H9 (cell line): ENCODE results near the gene DHX38. TPM values are rescaled to one million over a fixed set of nuclear protein-coding genes. Genes with fewer than 3 reads are reported as not detected.

ENCODE experiments used
- DNase-seq: peaks from one replicate; pipeline ENCODE4 v3.0.0-alpha.2; 2017
- H2AFZ ChIP-seq: one replicate; pipeline ENCODE4 v1.6.1; 2013; ENCODE audit warnings: mild to moderate bottlenecking, low read length, control low read depth, moderate library complexity
- H2AK5ac ChIP-seq: 2 replicates; pipeline ENCODE4 v1.6.1; 2013; ENCODE audit warnings: low read length, control low read depth, mixed read lengths; ENCODE audit not compliant: insufficient read length
- H2BK120ac ChIP-seq: one replicate; pipeline ENCODE4 v1.6.1; 2013; ENCODE audit warnings: low read depth, mild to moderate bottlenecking, low read length, control low read depth, inconsistent platforms; ENCODE audit not compliant: poor library complexity, severe bottlenecking
- H2BK12ac ChIP-seq: 2 replicates; pipeline ENCODE4 v1.6.1; 2013; ENCODE audit warnings: low read length, control low read depth, mixed read lengths, low read depth; ENCODE audit not compliant: insufficient read length
- H2BK15ac ChIP-seq: 2 replicates; pipeline ENCODE4 v1.6.1; 2013; ENCODE audit warnings: low read depth, low read length, control low read depth
- H2BK20ac ChIP-seq: one replicate; pipeline ENCODE4 v1.6.1; 2013; ENCODE audit warnings: low read depth, mild to moderate bottlenecking, low read length, control low read depth, inconsistent platforms; ENCODE audit not compliant: poor library complexity, severe bottlenecking
- H2BK5ac ChIP-seq: 2 replicates; pipeline ENCODE4 v1.6.1; 2013; ENCODE audit warnings: low read length, control low read depth, mixed read lengths; ENCODE audit not compliant: insufficient read length
- H3K14ac ChIP-seq: 2 replicates; pipeline ENCODE4 v1.6.1; 2013; ENCODE audit warnings: low read length, control low read depth; ENCODE audit not compliant: insufficient read depth
- H3K18ac ChIP-seq: 2 replicates; pipeline ENCODE4 v1.6.1; 2013; ENCODE audit warnings: low read depth, mild to moderate bottlenecking, mixed read lengths, low read length, control low read depth; ENCODE audit not compliant: insufficient read length
- H3K23ac ChIP-seq: 2 replicates; pipeline ENCODE4 v1.6.1; 2013; ENCODE audit warnings: low read length, control low read depth, mixed read lengths, low read depth; ENCODE audit not compliant: insufficient read length
- H3K23me2 ChIP-seq: 2 replicates; pipeline ENCODE4 v1.6.1; 2013; ENCODE audit warnings: low read depth, mild to moderate bottlenecking, mixed read lengths, low read length, control low read depth; ENCODE audit not compliant: insufficient read length, poor library complexity, severe bottlenecking
- H3K27ac ChIP-seq: 2 replicates; pipeline ENCODE4 v1.5.1; 2013; ENCODE audit warnings: low read length, control low read depth, mixed read lengths, low read depth; ENCODE audit not compliant: insufficient read length
- H3K27me3 ChIP-seq: 2 replicates; pipeline ENCODE4 v1.6.1; 2013; ENCODE audit warnings: low read length, control low read depth, inconsistent platforms; ENCODE audit not compliant: insufficient read depth
- H3K4ac ChIP-seq: 2 replicates; pipeline ENCODE4 v1.6.1; 2013; ENCODE audit warnings: low read depth, mild to moderate bottlenecking, control low read depth, inconsistent platforms, low read length, moderate library complexity
- H3K4me1 ChIP-seq: 2 replicates; pipeline ENCODE4 v1.6.1; 2013; ENCODE audit warnings: low read length, control low read depth, inconsistent platforms; ENCODE audit not compliant: insufficient read depth
- H3K4me2 ChIP-seq: 2 replicates; pipeline ENCODE4 v1.6.1; 2013; ENCODE audit warnings: low read length, control low read depth, mixed read lengths; ENCODE audit not compliant: insufficient read length, insufficient read depth
- H3K56ac ChIP-seq: 2 replicates; pipeline ENCODE4 v1.6.1; 2013; ENCODE audit warnings: low read depth, mild to moderate bottlenecking, mixed read lengths, low read length, control low read depth; ENCODE audit not compliant: insufficient read length
- H3K79me1 ChIP-seq: 2 replicates; pipeline ENCODE4 v1.6.1; 2013; ENCODE audit warnings: low read depth, mild to moderate bottlenecking, moderate library complexity, low read length, control low read depth, inconsistent platforms; ENCODE audit not compliant: insufficient read depth, poor library complexity, severe bottlenecking
- H3K79me2 ChIP-seq: 2 replicates; pipeline ENCODE4 v1.6.1; 2013; ENCODE audit warnings: low read length, control low read depth, inconsistent platforms; ENCODE audit not compliant: insufficient read depth
- H3K9ac ChIP-seq: 2 replicates; pipeline ENCODE4 v1.6.1; 2013; ENCODE audit warnings: low read length, control low read depth, mixed read lengths; ENCODE audit not compliant: insufficient read length; ENCODE audit errors: extremely low read depth
- H3K9me3 ChIP-seq: one replicate; pipeline ENCODE4 v1.6.1; 2013; ENCODE audit warnings: low read depth, low read length, inconsistent platforms; ENCODE audit not compliant: control insufficient read depth
- H3T11ph ChIP-seq: one replicate; pipeline ENCODE4 v1.6.1; 2013; ENCODE audit warnings: mild to moderate bottlenecking, low read length, control low read depth, inconsistent platforms
- H4K20me1 ChIP-seq: one replicate; pipeline ENCODE4 v1.6.1; 2013; ENCODE audit not compliant: control insufficient read depth, insufficient read length, insufficient read depth
- H4K5ac ChIP-seq: 2 replicates; pipeline ENCODE4 v1.6.1; 2013; ENCODE audit warnings: low read depth, mild to moderate bottlenecking, mixed read lengths, low read length, control low read depth; ENCODE audit not compliant: insufficient read length
- H4K8ac ChIP-seq: replicated peaks from 2 replicates; pipeline ENCODE4 v1.6.1; 2013; ENCODE audit warnings: low read length, control low read depth, mixed read lengths, low read depth; ENCODE audit not compliant: insufficient read length
- H4K91ac ChIP-seq: 2 replicates; pipeline ENCODE4 v1.6.1; 2013; ENCODE audit warnings: low read depth, mild to moderate bottlenecking, moderate library complexity, mixed read lengths, low read length, control low read depth; ENCODE audit not compliant: insufficient read length
- H3K27ac Mint-ChIP-seq, 3 experiments: 2 replicates in 2 of 3; 3 replicates in 1 of 3; pipeline ENCODE4 v1.8.0; 2020 to 2021; ENCODE audit warnings: mixed read lengths in 3 of 3, mild to moderate bottlenecking in 1 of 3, moderate library complexity in 1 of 3
- H3K27me3 Mint-ChIP-seq: 2 replicates; pipeline ENCODE4 v1.8.0; 2021; ENCODE audit warnings: low read depth, mild to moderate bottlenecking, moderate library complexity, mixed read lengths
- H3K36me3 Mint-ChIP-seq, 3 experiments: 2 replicates in 2 of 3; 3 replicates in 1 of 3; pipeline ENCODE4 v1.8.0; 2020 to 2021; ENCODE audit warnings: low read depth in 3 of 3, mixed read lengths in 3 of 3; ENCODE audit not compliant: insufficient read depth in 1 of 3
- H3K4me1 Mint-ChIP-seq, 2 experiments: 2 replicates each; pipeline ENCODE4 v1.8.0; 2020; ENCODE audit warnings: mixed read lengths in 2 of 2
- H3K4me3 Mint-ChIP-seq, 2 experiments: 2 replicates in 1 of 2; 3 replicates in 1 of 2; pipeline ENCODE4 v1.8.0; 2020 to 2021; ENCODE audit warnings: mild to moderate bottlenecking in 2 of 2, mixed read lengths in 2 of 2, moderate library complexity in 1 of 2
- H3K9me3 Mint-ChIP-seq, 2 experiments: 2 replicates in 1 of 2; 3 replicates in 1 of 2; pipeline ENCODE4 v1.8.0; 2020; ENCODE audit warnings: mild to moderate bottlenecking in 2 of 2, mixed read lengths in 2 of 2, moderate library complexity in 1 of 2
- CTCF ChIP-seq: fragments of 200-600 bp; sonication (generic); conservative IDR thresholded peaks from 3 replicates; pipeline ENCODE4 v1.8.0; 2021; ENCODE audit warnings: antibody characterized with exemption, mild to moderate bottlenecking
- WGBS: extraction: QIAGEN DNeasy Blood & Tissue Kit; methylation state at CpG from one replicate; pipeline ENCODE4 v1.1.7; 2013; ENCODE audit warnings: missing lambda C conversion rate, low lambda C conversion rate, mixed read lengths; ENCODE audit not compliant: insufficient read length; ENCODE audit errors: extremely low coverage; 5-methylcytosine and 5-hydroxymethylcytosine counted together
- total RNA-seq: library from RNA; stranded (reverse); gene quantifications from 2 replicates; pipeline ENCODE4 v1.2.1, GENCODE V29; 2021

Gene DHX38
- total RNA-seq, 1 experiment from 2014 or later, result 60.5 TPM

- H4K91ac ChIP-seq, result no peak overlapping the region
- no peak overlapping the region for H2BK120ac ChIP-seq
- H2BK20ac ChIP-seq, result no peak overlapping the region
- H3K9me3 ChIP-seq, result no peaks in the 10 kb centered on the region
- Mint-ChIP-seq H3K27me3 (peaks cover 5% of the 10 kb centered on the region), H3K27ac (no peak overlapping the region), H3K4me1 (no peaks in the 10 kb centered on the region), H3K9me3 (peaks cover 4 to 5% of the 10 kb centered on the region in 2 experiments; a peak in 3 of 5 replicates), H3K4me3 (no peak overlapping the region), H3K36me3 (no peaks in the 10 kb centered on the region; a peak in 1 of 7 replicates)
- H2BK12ac ChIP-seq, result no peak overlapping the region
- H2BK15ac ChIP-seq, result no peak overlapping the region
- H3K9ac ChIP-seq, result no peak overlapping the region
- no peak overlapping the region for H3K18ac ChIP-seq
- H3K56ac ChIP-seq, result no peak overlapping the region
- H3K27me3 ChIP-seq, result no peaks in the 10 kb centered on the region
- no peak overlapping the region for H2BK5ac ChIP-seq
- no peaks in the 10 kb centered on the region for H3K79me2 ChIP-seq
- WGBS, result no CpG with 5 or more reads among the region's 6 CpGs
- no peak overlapping the region for H3T11ph ChIP-seq
- no peak for DNase-seq
- no peaks in the 10 kb centered on the region for H3K4me1 ChIP-seq
- H2AK5ac ChIP-seq, result no peak overlapping the region
- no peak overlapping the region for H3K4me2 ChIP-seq
- H3K23ac ChIP-seq, result no peak overlapping the region
- H4K20me1 ChIP-seq, result no peaks in the 10 kb centered on the region
- H3K14ac ChIP-seq, result no peak overlapping the region
- no peak overlapping the region for H4K8ac ChIP-seq
- H3K79me1 ChIP-seq, result no peaks in the 10 kb centered on the region
- no peak overlapping the region for H3K4ac ChIP-seq
- TF ChIP-seq CTCF, result no peak
- no peak overlapping the region for H2AFZ ChIP-seq
- no peaks in the 10 kb centered on the region for H3K23me2 ChIP-seq
- H3K27ac ChIP-seq, result no peak overlapping the region
- H4K5ac ChIP-seq, result no peak overlapping the region
Measured at GRCh38 chr16:72044296-72044695, 49.4 kb upstream of the DHX38 start.
